Measurements from ENCODE around the gene GNB5. TPM values are rescaled to one million over a fixed set of nuclear protein-coding genes. Genes with fewer than 3 reads are reported as not detected.
"Not testable (repeated sequence)": the region's sequence is repeated elsewhere in the genome, so short reads cannot be mapped to it uniquely, and the experiment has no call there.

GNB5 gene
- total RNA-seq (16.1 TPM), polyA plus RNA-seq (20.5 TPM)
- long read RNA-seq, donor 1, result 0 reads
- long read RNA-seq, donor 2, result 0 reads
- long read RNA-seq, donor 3, transcript GNB5-202 (11 exons, 1,735 nt), result major isoform, 5 of 6 reads
- long read RNA-seq, donor 3, partial matches to known transcripts, result 0 of 6 reads
- long read RNA-seq, donor 3, other reads (novel, unspliced or antisense), result 0 of 6 reads
- long read RNA-seq, donor 4, partial matches to known transcripts, result 0 of 2 reads
- long read RNA-seq, donor 4, other reads (novel, unspliced or antisense), result 0 of 2 reads
- long read RNA-seq, donor 5, transcript GNB5-202 (11 exons, 1,735 nt), result major isoform, 9 of 10 reads
- long read RNA-seq, donor 5, partial matches to known transcripts, result 0 of 10 reads
- long read RNA-seq, donor 5, other reads (novel, unspliced or antisense), result 0 of 10 reads
- long read RNA-seq, donor 6, transcript GNB5-202 (11 exons, 1,735 nt), result major isoform, 8 of 9 reads
- long read RNA-seq, donor 6, partial matches to known transcripts, result 0 of 9 reads
- long read RNA-seq, donor 6, other reads (novel, unspliced or antisense), result 0 of 9 reads
- long read RNA-seq, donor 7, partial matches to known transcripts, result 0 of 5 reads
- long read RNA-seq, donor 7, other reads (novel, unspliced or antisense), result 0 of 5 reads
- long read RNA-seq, donor 8, partial matches to known transcripts, result 0 of 3 reads
- long read RNA-seq, donor 8, other reads (novel, unspliced or antisense), result 0 of 3 reads
- long read RNA-seq, donor 9, partial matches to known transcripts, result 0 of 3 reads
- long read RNA-seq, donor 9, other reads (novel, unspliced or antisense), result 0 of 3 reads
- long read RNA-seq, donor 10, transcript GNB5-202 (11 exons, 1,735 nt), result major isoform, 9 of 9 reads
- long read RNA-seq, donor 10, partial matches to known transcripts, result 0 of 9 reads
- long read RNA-seq, donor 10, other reads (novel, unspliced or antisense), result 0 of 9 reads

DNA sequence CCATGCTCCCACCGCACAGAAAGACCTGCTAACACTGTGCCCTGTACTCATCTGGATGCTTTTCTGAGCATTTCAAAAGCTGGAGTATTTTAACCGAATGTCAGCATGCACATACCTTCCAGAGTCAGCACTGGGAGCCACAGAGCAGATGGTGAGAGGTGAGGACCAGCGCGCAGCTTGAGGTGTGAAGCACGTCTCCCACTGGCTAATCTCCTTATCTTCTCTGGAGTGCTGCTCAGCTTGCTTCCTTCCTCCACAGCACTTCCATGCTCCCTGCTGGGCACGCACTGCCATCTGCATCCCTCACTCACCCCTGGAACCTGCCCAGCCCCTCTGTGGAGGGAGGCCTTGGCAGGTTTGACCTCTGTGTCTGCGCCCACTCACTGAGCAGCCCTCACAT lies at the start of gene GNB5:
GNB5 (minus strand) TSS at position 186 of the 400 bp plus-strand sequence. CDS start 6,716 bp downstream, outside the sequence.
- Histone ChIP-seq H3K4me3 (ENCODE audit: low read length in 2 of 2) (no peak within 1 kb of the TSS), H3K27me3 (ENCODE audit: control insufficient read depth in 2 of 2, insufficient read depth in 1 of 2, low read length in 1 of 2) (no peaks in the 10 kb centered on the region), H3K9me3 (ENCODE audit: control insufficient read depth in 2 of 2, insufficient read depth in 1 of 2, low read length in 1 of 2) (no peaks in the 10 kb centered on the region), H3K36me3 (ENCODE audit: control insufficient read depth in 2 of 2, insufficient read depth in 2 of 2, low read length in 1 of 2) (no peaks in the 10 kb centered on the region), H3K27ac (ENCODE audit: low read depth in 1 of 2, low read length in 1 of 2) (no peak within 1 kb of the TSS), H3K4me1 (ENCODE audit: control insufficient read depth in 2 of 2, insufficient read depth in 2 of 2, low read length in 2 of 2) (no peaks in the 10 kb centered on the region)
- no peak for DNase-seq (ENCODE audit: low read depth in 6 of 9, low spot score in 9 of 9)
- 76% methylated on average over 7 of the region's 7 CpGs for WGBS

GRCh38 chr15:52240166-52240565 lies 49.0 kb upstream of the GNB5 start:
- 98% methylated on average over 3 of the region's 3 CpGs for WGBS
- Histone ChIP-seq H3K4me3 (ENCODE audit: low read length in 2 of 2) (no peak overlapping the region), H3K36me3 (ENCODE audit: control insufficient read depth in 2 of 2, insufficient read depth in 2 of 2, low read length in 1 of 2) (no peaks in the 10 kb centered on the region), H3K27ac (ENCODE audit: low read depth in 1 of 2, low read length in 1 of 2) (no peak overlapping the region), H3K4me1 (ENCODE audit: control insufficient read depth in 2 of 2, insufficient read depth in 2 of 2, low read length in 2 of 2) (peaks cover 0 to 16% of the 10 kb centered on the region in 2 donors), H3K9me3 (ENCODE audit: control insufficient read depth in 2 of 2, insufficient read depth in 1 of 2, low read length in 1 of 2) (no peaks in the 10 kb centered on the region), H3K27me3 (ENCODE audit: control insufficient read depth in 2 of 2, insufficient read depth in 1 of 2, low read length in 1 of 2) (no peaks in the 10 kb centered on the region)
- no peak for DNase-seq (ENCODE audit: low read depth in 6 of 9, low spot score in 9 of 9)

DNA sequence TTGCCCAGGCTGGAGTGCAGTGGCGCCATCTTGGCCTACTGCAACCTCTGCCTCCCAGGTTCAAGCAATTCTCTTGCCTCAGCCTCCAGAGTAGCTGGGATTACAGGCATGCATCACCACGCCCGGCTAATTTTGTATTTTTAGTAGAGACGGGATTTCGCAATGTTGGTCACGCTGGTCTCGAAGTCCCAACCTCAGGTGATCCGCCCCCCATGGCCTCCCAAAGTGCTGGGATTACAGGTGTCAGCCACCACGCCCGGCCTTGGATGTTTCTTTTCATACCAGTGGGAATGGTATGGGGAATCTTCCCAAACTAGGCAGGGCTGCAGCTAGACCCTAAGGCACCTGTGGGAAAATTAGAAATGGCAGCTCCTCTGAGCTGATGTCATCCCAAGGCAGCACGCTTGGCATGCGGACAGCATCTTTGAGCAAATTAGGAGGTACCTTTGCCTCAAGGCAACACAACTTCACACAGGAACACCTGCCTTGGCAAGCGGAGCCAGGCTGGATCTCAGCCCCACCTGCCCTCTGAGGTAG lies 47.9 kb upstream of the GNB5 start:
- 98% methylated on average over 13 of the region's 13 CpGs for WGBS
- DNase-seq (ENCODE audit: low read depth in 6 of 9, low spot score in 9 of 9), result not testable (repeated sequence)

GRCh38 chr15:52238149-52238548 lies 47.0 kb upstream of the GNB5 start:
- Histone ChIP-seq H3K4me3 (ENCODE audit: low read length in 2 of 2) (no peak overlapping the region), H3K36me3 (ENCODE audit: control insufficient read depth in 2 of 2, insufficient read depth in 2 of 2, low read length in 1 of 2) (no peaks in the 10 kb centered on the region)
- WGBS, result over 99% methylated on average over 3 of the region's 3 CpGs

More for the DNA sequence above, 47.9 kb upstream of the GNB5 start:
- not testable (repeated sequence) for H3K9me3 ChIP-seq (ENCODE audit: control insufficient read depth in 2 of 2, insufficient read depth in 1 of 2, low read length in 1 of 2); H3K27ac ChIP-seq (ENCODE audit: low read depth in 1 of 2, low read length in 1 of 2); H3K4me3 ChIP-seq (ENCODE audit: low read length in 2 of 2); H3K27me3 ChIP-seq (ENCODE audit: control insufficient read depth in 2 of 2, insufficient read depth in 1 of 2, low read length in 1 of 2); H3K36me3 ChIP-seq (ENCODE audit: control insufficient read depth in 2 of 2, insufficient read depth in 2 of 2, low read length in 1 of 2)
- peaks cover 11 to 27% of the 10 kb centered on the region in 2 donors for H3K4me1 ChIP-seq (ENCODE audit: control insufficient read depth in 2 of 2, insufficient read depth in 2 of 2, low read length in 2 of 2)

GRCh38 chr15:52236013-52236412 lies 44.8 kb upstream of the GNB5 start:
- H3K4me1 ChIP-seq (ENCODE audit: control insufficient read depth in 2 of 2, insufficient read depth in 2 of 2, low read length in 2 of 2), result peaks cover 14 to 31% of the 10 kb centered on the region in 2 donors
- H3K4me3 ChIP-seq (ENCODE audit: low read length in 2 of 2), result no peak overlapping the region
- no peak for DNase-seq (ENCODE audit: low read depth in 6 of 9, low spot score in 9 of 9)
- 78% methylated on average over 8 of the region's 8 CpGs for whole genome bisulfite sequencing
- no peaks in the 10 kb centered on the region for H3K36me3 ChIP-seq (ENCODE audit: control insufficient read depth in 2 of 2, insufficient read depth in 2 of 2, low read length in 1 of 2)
- no peaks in the 10 kb centered on the region for H3K9me3 ChIP-seq (ENCODE audit: control insufficient read depth in 2 of 2, insufficient read depth in 1 of 2, low read length in 1 of 2)
- H3K27me3 ChIP-seq (ENCODE audit: control insufficient read depth in 2 of 2, insufficient read depth in 1 of 2, low read length in 1 of 2), result no peaks in the 10 kb centered on the region
- peak overlapping the region; percentile 57 to 95 for H3K27ac ChIP-seq (ENCODE audit: low read depth in 1 of 2, low read length in 1 of 2)

More at GRCh38 chr15:52238149-52238548, 47.0 kb upstream of the GNB5 start:
- H3K27ac ChIP-seq (ENCODE audit: low read depth in 1 of 2, low read length in 1 of 2), result no peak overlapping the region
- no peak for DNase-seq (ENCODE audit: low read depth in 6 of 9, low spot score in 9 of 9)
- no peaks in the 10 kb centered on the region for H3K27me3 ChIP-seq (ENCODE audit: control insufficient read depth in 2 of 2, insufficient read depth in 1 of 2, low read length in 1 of 2)
- H3K4me1 ChIP-seq (ENCODE audit: control insufficient read depth in 2 of 2, insufficient read depth in 2 of 2, low read length in 2 of 2), result peaks cover 14 to 36% of the 10 kb centered on the region in 2 donors
- no peaks in the 10 kb centered on the region for H3K9me3 ChIP-seq (ENCODE audit: control insufficient read depth in 2 of 2, insufficient read depth in 1 of 2, low read length in 1 of 2)

GRCh38 chr15:52234596-52235541 lies 43.7 kb upstream of the GNB5 start:
- Histone ChIP-seq H3K27me3 (ENCODE audit: control insufficient read depth in 2 of 2, insufficient read depth in 1 of 2, low read length in 1 of 2) (no peaks in the 10 kb centered on the region), H3K9me3 (ENCODE audit: control insufficient read depth in 2 of 2, insufficient read depth in 1 of 2, low read length in 1 of 2) (no peaks in the 10 kb centered on the region), H3K27ac (ENCODE audit: low read depth in 1 of 2, low read length in 1 of 2) (peak overlapping the region; percentile 9 to 95), H3K36me3 (ENCODE audit: control insufficient read depth in 2 of 2, insufficient read depth in 2 of 2, low read length in 1 of 2) (no peaks in the 10 kb centered on the region), H3K4me3 (ENCODE audit: low read length in 2 of 2) (no peak overlapping the region), H3K4me1 (ENCODE audit: control insufficient read depth in 2 of 2, insufficient read depth in 2 of 2, low read length in 2 of 2) (peaks cover 14 to 31% of the 10 kb centered on the region in 2 donors)
- peak in 5 of 9 donors; percentile 43 to 75 (median 46) for DNase-seq (ENCODE audit: low read depth in 6 of 9, low spot score in 9 of 9)
- WGBS, result 42% methylated on average over 17 of the region's 17 CpGs

- H3K36me3 ChIP-seq (ENCODE audit: control insufficient read depth in 2 of 2, insufficient read depth in 2 of 2, low read length in 1 of 2), result no peaks in the 10 kb centered on the region
- H3K9me3 ChIP-seq (ENCODE audit: control insufficient read depth in 2 of 2, insufficient read depth in 1 of 2, low read length in 1 of 2), result no peaks in the 10 kb centered on the region
- no peak overlapping the region for H3K4me3 ChIP-seq (ENCODE audit: low read length in 2 of 2)
- H3K27me3 ChIP-seq (ENCODE audit: control insufficient read depth in 2 of 2, insufficient read depth in 1 of 2, low read length in 1 of 2), result no peaks in the 10 kb centered on the region
- WGBS, result 40% methylated on average over 4 of the region's 4 CpGs
- peaks cover 14 to 31% of the 10 kb centered on the region in 2 donors for H3K4me1 ChIP-seq (ENCODE audit: control insufficient read depth in 2 of 2, insufficient read depth in 2 of 2, low read length in 2 of 2)
- peak in 1 of 9 donors; percentile 26 for DNase-seq (ENCODE audit: low read depth in 6 of 9, low spot score in 9 of 9)
- H3K27ac ChIP-seq (ENCODE audit: low read depth in 1 of 2, low read length in 1 of 2), result peak overlapping the region; percentile 53 to 95
Observed at GRCh38 chr15:52233405-52233804, 42.2 kb upstream of the GNB5 start.

DNA sequence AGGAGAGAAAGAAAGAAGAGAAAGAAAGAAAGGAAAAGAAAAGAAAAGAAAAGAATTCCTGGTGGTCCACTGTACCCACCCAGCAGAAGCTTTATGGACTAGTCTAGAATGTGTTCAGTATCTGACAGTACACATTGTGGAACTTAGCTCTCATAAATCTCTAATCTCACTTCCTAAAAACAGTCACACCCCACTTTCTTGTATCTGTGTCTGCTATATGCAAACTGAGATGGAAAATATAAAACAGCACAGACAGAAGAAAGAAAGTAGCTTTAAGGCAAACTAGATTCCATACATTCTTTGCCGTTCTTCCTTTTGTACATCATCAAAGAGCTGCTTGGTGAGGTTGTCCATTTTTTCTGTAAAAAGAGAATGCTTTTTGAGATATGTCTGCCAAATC lies 41.1 kb upstream of the GNB5 start:
- H3K36me3 ChIP-seq (ENCODE audit: control insufficient read depth in 2 of 2, insufficient read depth in 2 of 2, low read length in 1 of 2), result no peaks in the 10 kb centered on the region
- no peak overlapping the region for H3K27ac ChIP-seq (ENCODE audit: low read depth in 1 of 2, low read length in 1 of 2)
- H3K4me1 ChIP-seq (ENCODE audit: control insufficient read depth in 2 of 2, insufficient read depth in 2 of 2, low read length in 2 of 2), result peaks cover 14 to 31% of the 10 kb centered on the region in 2 donors
- no peaks in the 10 kb centered on the region for H3K27me3 ChIP-seq (ENCODE audit: control insufficient read depth in 2 of 2, insufficient read depth in 1 of 2, low read length in 1 of 2)
- WGBS, result 87% methylated on average over 1 of the region's 1 CpG
- no peak overlapping the region for H3K4me3 ChIP-seq (ENCODE audit: low read length in 2 of 2)
- no peaks in the 10 kb centered on the region for H3K9me3 ChIP-seq (ENCODE audit: control insufficient read depth in 2 of 2, insufficient read depth in 1 of 2, low read length in 1 of 2)
- DNase-seq (ENCODE audit: low read depth in 6 of 9, low spot score in 9 of 9), result peak in 1 of 9 donors; percentile 24

Data from thymus (tissue), 14 donors.